CD4-positive, alpha-beta T cell (primary cell): ENCODE results near the gene JARID2. TPM values are rescaled to one million over a fixed set of nuclear protein-coding genes. Genes with fewer than 3 reads are reported as not detected.
A peak's percentile ranks its signal among the peaks of the same experiment; 100 is the strongest.

Source experiments
- ATAC-seq: fragments of 200-7000 bp; cut with Tn5 transposase; one replicate; pipeline ENCODE4 v1.10.0; 2022; ENCODE audit warnings: mild to moderate bottlenecking; ENCODE audit not compliant: poor library complexity
- CTCF ChIA-PET: fragments of 350-600 bp; sonication (Branson Sonifier 250); formaldehyde crosslinking; loops from one replicate; lab custom pipeline; 2021; ENCODE audit warnings: antibody characterized with exemption, inconsistent platforms; lab: Charles Lee
- POLR2A ChIA-PET: fragments of 350-600 bp; sonication (Branson Sonifier 250); formaldehyde crosslinking; loops from one replicate; lab custom pipeline; 2021; ENCODE audit warnings: antibody characterized with exemption, inconsistent platforms; lab: Charles Lee
- DNase-seq, 14 experiments: peaks; one replicate each; pipeline ENCODE4 v3.0.0-alpha.2; 2013 to 2020; ENCODE audit warnings: mixed read lengths in 2 of 14
- H3K27ac ChIP-seq, 2 donors: one replicate each; pipeline versions ENCODE4 v1.5.1 to v1.7.0; 2013; ENCODE audit warnings: low read length in 2 of 2, low read depth in 1 of 2, mild to moderate bottlenecking in 1 of 2
- H3K27me3 ChIP-seq, 2 experiments: 1 replicate in 1 of 2; 2 replicates in 1 of 2; pipeline versions ENCODE4 v1.6.1 to v1.7.0; 2013; ENCODE audit warnings: low read length in 2 of 2, control low read depth in 1 of 2, mild to moderate bottlenecking in 1 of 2, moderate library complexity in 1 of 2; ENCODE audit not compliant: insufficient read depth in 2 of 2, control insufficient read depth in 1 of 2
- H3K36me3 ChIP-seq: one replicate; pipeline ENCODE4 v1.6.1; 2013; ENCODE audit warnings: low read length, control low read depth; ENCODE audit not compliant: insufficient read depth
- H3K4me1 ChIP-seq: one replicate; pipeline ENCODE4 v1.6.1; 2013; ENCODE audit warnings: low read length, control low read depth; ENCODE audit not compliant: insufficient read depth
- H3K4me3 ChIP-seq: one replicate; pipeline ENCODE4 v1.5.1; 2013; ENCODE audit warnings: mild to moderate bottlenecking, low read length, moderate library complexity
- H3K9me3 ChIP-seq, 2 experiments: 1 replicate in 1 of 2; 2 replicates in 1 of 2; pipeline versions ENCODE4 v1.6.1 to v1.7.0; 2013; ENCODE audit warnings: low read length in 2 of 2, mild to moderate bottlenecking in 2 of 2, control low read depth in 1 of 2, moderate library complexity in 1 of 2; ENCODE audit not compliant: control insufficient read depth in 1 of 2, insufficient read depth in 1 of 2
- H3K27ac Mint-ChIP-seq: one replicate; pipeline ENCODE4 v1.8.0; 2020; ENCODE audit warnings: mixed read lengths
- H3K27me3 Mint-ChIP-seq: one replicate; pipeline ENCODE4 v1.8.0; 2021; ENCODE audit warnings: mixed read lengths
- H3K36me3 Mint-ChIP-seq: one replicate; pipeline ENCODE4 v1.8.0; 2021; ENCODE audit warnings: low read depth, mixed read lengths
- H3K4me1 Mint-ChIP-seq: one replicate; pipeline ENCODE4 v1.8.0; 2021; ENCODE audit warnings: low read depth, mixed read lengths
- H3K4me3 Mint-ChIP-seq: one replicate; pipeline ENCODE4 v1.8.0; 2020; ENCODE audit warnings: mild to moderate bottlenecking, mixed read lengths
- H3K9me3 Mint-ChIP-seq: one replicate; pipeline ENCODE4 v1.8.0; 2020; ENCODE audit warnings: mixed read lengths
- intact Hi-C, 2 experiments: fragments of 100-400 bp; cut with DNase I in 1 of 2; cut with micrococcal nuclease in 1 of 2; formaldehyde crosslinking; loops; one replicate each; pipeline versions ENCODE4 v1.15.1 to v1.9.0; 2023 to 2025; cut with DNase I, micrococcal nuclease
- total RNA-seq, 174 experiments: library from RNA in 2 of 174; stranded (reverse) in 2 of 174; gene quantifications; one replicate each; pipeline ENCODE4 v1.2.3 and lab custom pipeline; 2021 to 2026
- TF ChIP-seq, protein P1 (sequence below): fragments of 200-600 bp; IDR thresholded peaks from one replicate; pipeline ENCODE4 v1.8.0; 2022; ENCODE audit warnings: antibody characterized with exemption, mild to moderate bottlenecking

JARID2 gene
- total RNA-seq, 2 experiments from 2014 or later, result 32.0 to 33.0 TPM

GRCh38 chr6:15376900-15377487 is 131.1 kb downstream of the JARID2 start:
- Mint-ChIP-seq H3K27me3 (no peaks in the 10 kb centered on the region), H3K27ac (peak overlapping the region; percentile 37), H3K4me3 (no peak overlapping the region), H3K4me1 (peaks cover 48% of the 10 kb centered on the region), H3K9me3 (no peaks in the 10 kb centered on the region), H3K36me3 (peaks cover 29% of the 10 kb centered on the region)
- peaks cover 12% of the 10 kb centered on the region for H3K4me1 ChIP-seq
- H3K36me3 ChIP-seq, result peaks cover 20% of the 10 kb centered on the region
- POLR2A ChIA-PET, result no interaction called here
- H3K27ac ChIP-seq, result no peak overlapping the region
- DNase-seq (no peak), ATAC-seq (no peak)
- TF ChIP-seq, protein P1, sequence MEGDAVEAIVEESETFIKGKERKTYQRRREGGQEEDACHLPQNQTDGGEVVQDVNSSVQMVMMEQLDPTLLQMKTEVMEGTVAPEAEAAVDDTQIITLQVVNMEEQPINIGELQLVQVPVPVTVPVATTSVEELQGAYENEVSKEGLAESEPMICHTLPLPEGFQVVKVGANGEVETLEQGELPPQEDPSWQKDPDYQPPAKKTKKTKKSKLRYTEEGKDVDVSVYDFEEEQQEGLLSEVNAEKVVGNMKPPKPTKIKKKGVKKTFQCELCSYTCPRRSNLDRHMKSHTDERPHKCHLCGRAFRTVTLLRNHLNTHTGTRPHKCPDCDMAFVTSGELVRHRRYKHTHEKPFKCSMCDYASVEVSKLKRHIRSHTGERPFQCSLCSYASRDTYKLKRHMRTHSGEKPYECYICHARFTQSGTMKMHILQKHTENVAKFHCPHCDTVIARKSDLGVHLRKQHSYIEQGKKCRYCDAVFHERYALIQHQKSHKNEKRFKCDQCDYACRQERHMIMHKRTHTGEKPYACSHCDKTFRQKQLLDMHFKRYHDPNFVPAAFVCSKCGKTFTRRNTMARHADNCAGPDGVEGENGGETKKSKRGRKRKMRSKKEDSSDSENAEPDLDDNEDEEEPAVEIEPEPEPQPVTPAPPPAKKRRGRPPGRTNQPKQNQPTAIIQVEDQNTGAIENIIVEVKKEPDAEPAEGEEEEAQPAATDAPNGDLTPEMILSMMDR, result no peak
- H3K9me3 ChIP-seq, result no peaks in the 10 kb centered on the region
- intact Hi-C loops, result no loop called here
- no peaks in the 10 kb centered on the region for H3K27me3 ChIP-seq
- H3K4me3 ChIP-seq, result no peak overlapping the region
- CTCF ChIA-PET, result no interaction called here

- no peaks in the 10 kb centered on the region for H3K27me3 ChIP-seq
- no peak overlapping the region for H3K4me3 Mint-ChIP-seq
- no peak overlapping the region for H3K27ac ChIP-seq
- H3K36me3 ChIP-seq, result peaks cover 20% of the 10 kb centered on the region
- intact Hi-C loops, result no loop called here
- H3K36me3 Mint-ChIP-seq, result peaks cover 29% of the 10 kb centered on the region
- no peak for ATAC-seq
- POLR2A ChIA-PET, result no interaction called here
- CTCF ChIA-PET, result interaction anchor here (0.6 kb wide), 1 partner anchor 108 kb away, joined by 3 read pairs; no protein-coding TSS in a partner anchor
- H3K9me3 ChIP-seq, result no peaks in the 10 kb centered on the region
- H3K27me3 Mint-ChIP-seq, result no peaks in the 10 kb centered on the region
- H3K9me3 Mint-ChIP-seq, result no peaks in the 10 kb centered on the region
- peaks cover 59% of the 10 kb centered on the region for H3K4me1 Mint-ChIP-seq
- no peak overlapping the region for H3K4me3 ChIP-seq
- TF ChIP-seq, protein P1, result no peak
- no peak overlapping the region for H3K27ac Mint-ChIP-seq
- H3K4me1 ChIP-seq, result peaks cover 12% of the 10 kb centered on the region
- DNase-seq, result no peak
These were observed 132.4 kb downstream of the JARID2 start for GRCh38 chr6:15378272-15378671.

- Histone ChIP-seq H3K4me1 (peaks cover 12% of the 10 kb centered on the region), H3K9me3 (no peaks in the 10 kb centered on the region), H3K27me3 (no peaks in the 10 kb centered on the region), H3K27ac (no peak overlapping the region), H3K4me3 (no peak overlapping the region), H3K36me3 (peaks cover 16% of the 10 kb centered on the region)
- no peak overlapping the region for H3K27ac Mint-ChIP-seq
- peaks cover 63% of the 10 kb centered on the region for H3K4me1 Mint-ChIP-seq
- no peak overlapping the region for H3K4me3 Mint-ChIP-seq
- ATAC-seq (no peak), DNase-seq (no peak)
- H3K9me3 Mint-ChIP-seq, result no peaks in the 10 kb centered on the region
- ChIA-PET POLR2A (interaction anchor here (1.8 kb wide), 1 partner anchor 32 kb away, joined by 4 read pairs; no protein-coding TSS in a partner anchor), CTCF (no interaction called here)
- TF ChIP-seq, protein P1, result no peak
- H3K36me3 Mint-ChIP-seq, result peaks cover 29% of the 10 kb centered on the region
- intact Hi-C loops, result no loop called here
- no peaks in the 10 kb centered on the region for H3K27me3 Mint-ChIP-seq
These were observed 133.0 kb downstream of the JARID2 start for GRCh38 chr6:15378866-15379265.
